DND-41 (cell line): ENCODE data around the gene CDC42SE1.

Source experiments
- ATAC-seq: fragments of 200-7000 bp; cut with Tn5 transposase; 3 replicates; pipeline ENCODE4 v1.9.1; 2021; ENCODE audit warnings: low read depth; ENCODE audit not compliant: insufficient read depth
- DNase-seq: peaks from one replicate; pipeline ENCODE4 v3.0.0-alpha.2; 2020
- H2AFZ ChIP-seq: 2 replicates; pipeline ENCODE4 v1.6.0; 2012; ENCODE audit warnings: low read depth, low read length
- H3K27ac ChIP-seq: 2 replicates; pipeline ENCODE4 v1.5.1; 2012; ENCODE audit warnings: low read length, inconsistent platforms
- H3K27me3 ChIP-seq: fragments of 200-600 bp; sonication (generic); 2 replicates; pipeline ENCODE4 v1.6.0; 2012; ENCODE audit warnings: low read length, mild to moderate bottlenecking, inconsistent platforms; ENCODE audit not compliant: insufficient read depth, poor library complexity
- H3K36me3 ChIP-seq: 2 replicates; pipeline ENCODE4 v1.5.1; 2012; ENCODE audit warnings: low read length, inconsistent platforms; ENCODE audit not compliant: insufficient read depth
- H3K4me1 ChIP-seq: 2 replicates; pipeline ENCODE4 v1.5.1; 2012; ENCODE audit warnings: mild to moderate bottlenecking, low read length; ENCODE audit not compliant: insufficient read depth
- H3K4me2 ChIP-seq: 2 replicates; pipeline ENCODE4 v1.6.0; 2012; ENCODE audit warnings: mild to moderate bottlenecking, moderate library complexity, low read length, inconsistent platforms; ENCODE audit not compliant: insufficient read depth
- H3K4me3 ChIP-seq, 2 experiments: fragments of 200-600 bp in 1 of 2; shearing (Covaris generic) in 1 of 2; 2 replicates each; pipeline ENCODE4 v1.5.1; 2012 to 2016; ENCODE audit warnings: inconsistent platforms in 2 of 2, low read length in 2 of 2, mild to moderate bottlenecking in 2 of 2, low read depth in 1 of 2, moderate library complexity in 1 of 2
- H3K79me2 ChIP-seq: 2 replicates; pipeline ENCODE4 v1.6.0; 2012; ENCODE audit warnings: low read length, inconsistent platforms; ENCODE audit not compliant: insufficient read depth
- H3K9ac ChIP-seq: 2 replicates; pipeline ENCODE4 v1.6.0; 2012; ENCODE audit warnings: low read depth, mild to moderate bottlenecking, inconsistent platforms, low read length, moderate library complexity
- H3K9me3 ChIP-seq: 2 replicates; pipeline ENCODE4 v1.5.1; 2012; ENCODE audit warnings: low read length, moderate library complexity, mild to moderate bottlenecking, inconsistent platforms; ENCODE audit not compliant: insufficient read depth, severe bottlenecking
- H4K20me1 ChIP-seq: 2 replicates; pipeline ENCODE4 v1.6.0; 2012; ENCODE audit warnings: low read length; ENCODE audit not compliant: insufficient read depth
- EZH2 ChIP-seq: IDR thresholded peaks from 3 replicates; pipeline ENCODE4 v1.6.1; 2012; ENCODE audit warnings: borderline replicate concordance, low read depth, mild to moderate bottlenecking, moderate library complexity, low read length, inconsistent platforms; ENCODE audit not compliant: severe bottlenecking
- TF ChIP-seq, protein P1 (sequence below): IDR thresholded peaks from 2 replicates; pipeline ENCODE4 v1.5.1; 2012; ENCODE audit warnings: borderline replicate concordance, low read length, moderate library complexity, mild to moderate bottlenecking; ENCODE audit not compliant: poor library complexity, severe bottlenecking; ENCODE audit errors: extremely low read depth

Gene CDC42SE1

DNA sequence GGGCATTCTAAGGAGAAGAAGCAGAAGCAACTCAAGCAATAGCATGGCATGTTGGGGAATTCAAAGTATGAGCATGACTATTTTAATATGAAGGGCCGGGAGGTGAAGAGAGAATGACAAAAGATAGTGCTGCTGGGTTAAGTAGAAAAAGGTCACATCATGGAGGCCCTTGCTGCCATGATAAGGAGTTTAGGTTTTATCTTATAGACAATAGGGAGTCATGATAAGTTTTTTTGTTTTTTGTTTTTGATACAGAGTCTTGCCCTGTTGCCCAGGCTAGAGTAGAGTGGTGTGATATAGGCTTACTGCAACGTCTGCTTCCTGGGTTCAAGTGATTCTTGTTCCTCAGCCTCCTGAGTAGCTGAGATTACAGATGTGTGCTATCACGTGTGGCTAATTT is 19.9 kb downstream of the CDC42SE1 start:
- H3K36me3 ChIP-seq, result peaks cover 9% of the 10 kb centered on the region
- no peaks in the 10 kb centered on the region for H3K79me2 ChIP-seq
- no peak for TF ChIP-seq EZH2
- TF ChIP-seq, protein P1, sequence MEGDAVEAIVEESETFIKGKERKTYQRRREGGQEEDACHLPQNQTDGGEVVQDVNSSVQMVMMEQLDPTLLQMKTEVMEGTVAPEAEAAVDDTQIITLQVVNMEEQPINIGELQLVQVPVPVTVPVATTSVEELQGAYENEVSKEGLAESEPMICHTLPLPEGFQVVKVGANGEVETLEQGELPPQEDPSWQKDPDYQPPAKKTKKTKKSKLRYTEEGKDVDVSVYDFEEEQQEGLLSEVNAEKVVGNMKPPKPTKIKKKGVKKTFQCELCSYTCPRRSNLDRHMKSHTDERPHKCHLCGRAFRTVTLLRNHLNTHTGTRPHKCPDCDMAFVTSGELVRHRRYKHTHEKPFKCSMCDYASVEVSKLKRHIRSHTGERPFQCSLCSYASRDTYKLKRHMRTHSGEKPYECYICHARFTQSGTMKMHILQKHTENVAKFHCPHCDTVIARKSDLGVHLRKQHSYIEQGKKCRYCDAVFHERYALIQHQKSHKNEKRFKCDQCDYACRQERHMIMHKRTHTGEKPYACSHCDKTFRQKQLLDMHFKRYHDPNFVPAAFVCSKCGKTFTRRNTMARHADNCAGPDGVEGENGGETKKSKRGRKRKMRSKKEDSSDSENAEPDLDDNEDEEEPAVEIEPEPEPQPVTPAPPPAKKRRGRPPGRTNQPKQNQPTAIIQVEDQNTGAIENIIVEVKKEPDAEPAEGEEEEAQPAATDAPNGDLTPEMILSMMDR, result no peak
- DNase-seq (no peak), ATAC-seq (no peak)
- no peaks in the 10 kb centered on the region for H4K20me1 ChIP-seq
- H3K9me3 ChIP-seq, result no peaks in the 10 kb centered on the region
- H3K27me3 ChIP-seq, result no peaks in the 10 kb centered on the region
- H3K4me3 ChIP-seq, result no peak overlapping the region
- H3K4me1 ChIP-seq, result no peaks in the 10 kb centered on the region
- no peak overlapping the region for H3K27ac ChIP-seq
- no peak overlapping the region for H3K9ac ChIP-seq
- H2AFZ ChIP-seq, result no peak overlapping the region
- H3K4me2 ChIP-seq, result no peak overlapping the region

DNA sequence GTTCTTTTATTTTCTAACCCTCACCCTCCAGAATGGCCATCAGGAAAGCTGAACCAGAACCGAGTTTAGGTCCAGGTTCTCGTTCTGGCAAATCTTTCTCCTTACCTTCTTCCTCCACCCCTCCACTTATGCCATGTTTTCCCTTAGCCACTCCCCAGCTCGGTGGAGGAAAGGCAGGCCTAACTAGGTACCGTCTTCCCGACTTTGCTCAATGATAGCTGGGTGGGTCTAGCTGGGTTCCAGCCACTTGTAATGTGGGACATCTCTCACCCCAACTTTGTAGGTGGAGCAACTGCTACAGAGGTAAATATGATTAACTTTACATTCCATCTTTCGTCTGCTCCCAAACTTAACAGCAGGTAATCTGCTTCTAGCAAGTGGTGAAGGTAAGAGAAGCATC is 22.4 kb downstream of the CDC42SE1 start:
- no peak overlapping the region for H3K9ac ChIP-seq
- H4K20me1 ChIP-seq, result no peaks in the 10 kb centered on the region
- H3K36me3 ChIP-seq, result peaks cover 24% of the 10 kb centered on the region
- ATAC-seq (no peak), DNase-seq (no peak)
- H3K4me3 ChIP-seq, result no peak overlapping the region
- no peak overlapping the region for H3K27ac ChIP-seq
- TF ChIP-seq, protein P1, result no peak
- no peak for TF ChIP-seq EZH2
- H3K4me1 ChIP-seq, result no peaks in the 10 kb centered on the region
- no peak overlapping the region for H3K4me2 ChIP-seq
- no peaks in the 10 kb centered on the region for H3K79me2 ChIP-seq
- no peaks in the 10 kb centered on the region for H3K27me3 ChIP-seq
- H2AFZ ChIP-seq, result no peak overlapping the region
- H3K9me3 ChIP-seq, result no peaks in the 10 kb centered on the region

DNA sequence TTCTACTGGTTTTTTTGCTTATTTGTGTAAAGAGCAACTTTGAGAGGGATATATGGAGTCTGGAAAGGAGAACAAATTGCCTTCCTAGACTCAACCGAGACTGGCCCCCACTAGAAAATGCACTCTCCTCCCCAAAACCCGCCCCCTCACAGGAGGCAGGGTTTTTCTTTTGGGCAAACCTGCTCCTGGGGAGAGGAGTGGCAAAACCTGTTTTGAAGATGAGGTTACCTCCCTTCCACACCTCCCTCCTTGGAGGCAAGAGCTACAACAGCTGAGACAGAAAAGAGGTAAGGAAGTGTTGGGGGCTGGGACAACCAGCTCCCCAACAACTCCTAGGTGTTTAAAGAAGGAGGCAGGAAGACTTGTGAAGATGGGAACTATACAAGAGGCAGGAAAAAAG is 23.1 kb downstream of the CDC42SE1 start, which contains the start of gene BNIPL:
BNIPL (plus strand) TSS at position 231 of the 400 bp plus-strand sequence; CDS start at position 371, 140 bp downstream.
- Histone ChIP-seq H3K4me2 (no peak within 1 kb of the TSS), H3K4me1 (no peaks in the 10 kb centered on the region), H3K4me3 (no peak within 1 kb of the TSS), H3K27ac (no peak within 1 kb of the TSS), H2AFZ (no peak within 1 kb of the TSS), H3K9ac (no peak within 1 kb of the TSS), H3K79me2 (no peaks in the 10 kb centered on the region), H3K36me3 (peaks cover 28% of the 10 kb centered on the region), H4K20me1 (no peaks in the 10 kb centered on the region), H3K9me3 (no peaks in the 10 kb centered on the region), H3K27me3 (no peaks in the 10 kb centered on the region)
- TF ChIP-seq EZH2, result no peak
- TF ChIP-seq, protein P1, result no peak
- no peak for DNase-seq
- ATAC-seq, result no peak

DNA sequence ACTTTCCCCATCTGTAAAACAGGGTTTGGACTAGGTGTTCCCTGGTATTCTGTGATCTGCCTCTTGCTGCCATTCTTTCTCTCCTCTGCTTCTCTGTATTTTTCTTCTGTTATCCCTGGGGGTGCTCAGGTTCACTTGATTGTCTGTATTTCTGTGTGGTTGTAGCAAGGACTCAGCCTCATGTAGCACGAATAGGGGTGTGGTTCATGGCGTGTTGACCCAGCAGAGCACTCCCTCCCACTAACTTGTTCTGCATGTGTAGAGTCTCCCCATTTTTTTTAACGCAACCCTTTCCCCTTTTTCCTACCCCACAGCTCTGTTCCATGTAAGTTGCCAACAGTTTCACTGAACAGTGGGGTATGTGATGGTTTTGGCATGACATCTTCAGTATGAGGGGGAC is 24.3 kb downstream of the CDC42SE1 start:
- ATAC-seq (no peak), DNase-seq (no peak)
- Histone ChIP-seq H3K36me3 (peaks cover 37% of the 10 kb centered on the region), H3K4me3 (no peak overlapping the region), H4K20me1 (no peaks in the 10 kb centered on the region), H3K27ac (no peak overlapping the region), H3K9ac (no peak overlapping the region), H3K4me1 (no peaks in the 10 kb centered on the region), H2AFZ (no peak overlapping the region), H3K27me3 (no peaks in the 10 kb centered on the region), H3K4me2 (no peak overlapping the region), H3K79me2 (no peaks in the 10 kb centered on the region), H3K9me3 (no peaks in the 10 kb centered on the region)
- TF ChIP-seq, protein P1, result no peak
- TF ChIP-seq EZH2, result no peak
